ENCODE data around the gene LTB. TPM values are rescaled to one million over a fixed set of nuclear protein-coding genes. Genes with fewer than 3 reads are reported as not detected.

Gene LTB
- total and polyA plus RNA-seq, 2 of the 13 experiments (the other 11 are each of a cell fraction or from before 2014, with no cell fraction given), result 0.09 to 0.22 TPM

- H3K27me3 ChIP-seq (ENCODE audit: control insufficient read depth in 1 of 2, insufficient read depth in 2 of 2, low read length in 2 of 2), result no peaks in the 10 kb centered on the region
- H3K9me3 ChIP-seq (ENCODE audit: low read length), result no peaks in the 10 kb centered on the region
- no peak overlapping the region for H3K4me2 ChIP-seq (ENCODE audit: low read depth, low read length)
- DNase-seq (ENCODE audit: low spot score) (no peak), ATAC-seq (peak; percentile 59; the same call in 2 of the 3 replicates), FAIRE-seq (no peak)
- 87% methylated on average over 7 of the region's 7 CpGs for WGBS (ENCODE audit: low lambda C conversion rate)
- BruUV-seq (replicated peaks), result no TSS peak
- peaks cover 21 to 38% of the 10 kb centered on the region in 2 experiments; a peak in 4 of 5 replicates for H3K36me3 ChIP-seq (replicated peaks in 1 of 2; ENCODE audit: control insufficient read depth in 1 of 2, insufficient read depth in 2 of 2, low read length in 2 of 2)
- ChIA-PET POLR2A (no interaction called here), CTCF (ENCODE audit: low intra/inter-chr PET ratio, low total read pairs) (no interaction called here)
- no peak overlapping the region for H3K9ac ChIP-seq (ENCODE audit: insufficient read depth, low read depth, low read length)
- in situ Hi-C loops (cut with HindIII; ENCODE audit: extremely low pct_ligation_motif_present, low pct_unique_long_range_greater_than_20kb) (no loop called here), intact Hi-C loops (cut with micrococcal nuclease; ENCODE audit: unreplicated experiment) (no loop called here)
- H3K4me1 ChIP-seq (ENCODE audit: insufficient read depth, low read length), result no peaks in the 10 kb centered on the region
- no peak overlapping the region for H3K4me3 ChIP-seq (replicated peaks in 1 of 3; ENCODE audit: insufficient read depth in 1 of 3, low read depth in 2 of 3, low read length in 3 of 3)
- no peak overlapping the region for H3K27ac ChIP-seq (ENCODE audit: extremely low read length, insufficient read depth, low read length)
- no peaks in the 10 kb centered on the region for H4K20me1 ChIP-seq (ENCODE audit: insufficient read depth, low read length)
- H2AFZ ChIP-seq (ENCODE audit: low read length), result no peak overlapping the region
- no peaks in the 10 kb centered on the region for H3K79me2 ChIP-seq (ENCODE audit: insufficient read depth, low read length)
- TF ChIP-seq, protein P1, sequence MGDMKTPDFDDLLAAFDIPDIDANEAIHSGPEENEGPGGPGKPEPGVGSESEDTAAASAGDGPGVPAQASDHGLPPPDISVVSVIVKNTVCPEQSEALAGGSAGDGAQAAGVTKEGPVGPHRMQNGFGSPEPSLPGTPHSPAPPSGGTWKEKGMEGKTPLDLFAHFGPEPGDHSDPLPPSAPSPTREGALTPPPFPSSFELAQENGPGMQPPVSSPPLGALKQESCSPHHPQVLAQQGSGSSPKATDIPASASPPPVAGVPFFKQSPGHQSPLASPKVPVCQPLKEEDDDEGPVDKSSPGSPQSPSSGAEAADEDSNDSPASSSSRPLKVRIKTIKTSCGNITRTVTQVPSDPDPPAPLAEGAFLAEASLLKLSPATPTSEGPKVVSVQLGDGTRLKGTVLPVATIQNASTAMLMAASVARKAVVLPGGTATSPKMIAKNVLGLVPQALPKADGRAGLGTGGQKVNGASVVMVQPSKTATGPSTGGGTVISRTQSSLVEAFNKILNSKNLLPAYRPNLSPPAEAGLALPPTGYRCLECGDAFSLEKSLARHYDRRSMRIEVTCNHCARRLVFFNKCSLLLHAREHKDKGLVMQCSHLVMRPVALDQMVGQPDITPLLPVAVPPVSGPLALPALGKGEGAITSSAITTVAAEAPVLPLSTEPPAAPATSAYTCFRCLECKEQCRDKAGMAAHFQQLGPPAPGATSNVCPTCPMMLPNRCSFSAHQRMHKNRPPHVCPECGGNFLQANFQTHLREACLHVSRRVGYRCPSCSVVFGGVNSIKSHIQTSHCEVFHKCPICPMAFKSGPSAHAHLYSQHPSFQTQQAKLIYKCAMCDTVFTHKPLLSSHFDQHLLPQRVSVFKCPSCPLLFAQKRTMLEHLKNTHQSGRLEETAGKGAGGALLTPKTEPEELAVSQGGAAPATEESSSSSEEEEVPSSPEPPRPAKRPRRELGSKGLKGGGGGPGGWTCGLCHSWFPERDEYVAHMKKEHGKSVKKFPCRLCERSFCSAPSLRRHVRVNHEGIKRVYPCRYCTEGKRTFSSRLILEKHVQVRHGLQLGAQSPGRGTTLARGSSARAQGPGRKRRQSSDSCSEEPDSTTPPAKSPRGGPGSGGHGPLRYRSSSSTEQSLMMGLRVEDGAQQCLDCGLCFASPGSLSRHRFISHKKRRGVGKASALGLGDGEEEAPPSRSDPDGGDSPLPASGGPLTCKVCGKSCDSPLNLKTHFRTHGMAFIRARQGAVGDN (CRISPR knock-in tag; IDR thresholded peaks at IDR 0.05), result peak; percentile 37
- TF ChIP-seq ETV5 (CRISPR knock-in tag; IDR thresholded peaks at IDR 0.05; ENCODE audit: borderline replicate concordance) (peak; percentile 56; the same call in 1 of the 2 replicates), JUN (CRISPR knock-in tag; IDR thresholded peaks at IDR 0.05) (peak; percentile 67), ELF3 (CRISPR knock-in tag; IDR thresholded peaks at IDR 0.05) (0 out of 2 replicates have a peak, but pooled peaks have one; percentile 18), TERF1 (CRISPR knock-in tag; IDR thresholded peaks at IDR 0.05) (0 out of 2 replicates have a peak, but pooled peaks have one; percentile 36), PAXIP1 (CRISPR knock-in tag; conservative IDR thresholded peaks at IDR 0.05) (0 out of 2 replicates have a peak, but pooled peaks have one; percentile 14), FOSL2 (CRISPR knock-in tag; IDR thresholded peaks at IDR 0.05) (peak; percentile 90), BHLHE40 (IDR thresholded peaks at IDR 0.05; ENCODE audit: low read length) (no peak), ZNF30 (CRISPR knock-in tag; IDR thresholded peaks at IDR 0.05) (no peak), RBAK (CRISPR knock-in tag; IDR thresholded peaks at IDR 0.05) (no peak)
- TF ChIP-seq, protein P2, sequence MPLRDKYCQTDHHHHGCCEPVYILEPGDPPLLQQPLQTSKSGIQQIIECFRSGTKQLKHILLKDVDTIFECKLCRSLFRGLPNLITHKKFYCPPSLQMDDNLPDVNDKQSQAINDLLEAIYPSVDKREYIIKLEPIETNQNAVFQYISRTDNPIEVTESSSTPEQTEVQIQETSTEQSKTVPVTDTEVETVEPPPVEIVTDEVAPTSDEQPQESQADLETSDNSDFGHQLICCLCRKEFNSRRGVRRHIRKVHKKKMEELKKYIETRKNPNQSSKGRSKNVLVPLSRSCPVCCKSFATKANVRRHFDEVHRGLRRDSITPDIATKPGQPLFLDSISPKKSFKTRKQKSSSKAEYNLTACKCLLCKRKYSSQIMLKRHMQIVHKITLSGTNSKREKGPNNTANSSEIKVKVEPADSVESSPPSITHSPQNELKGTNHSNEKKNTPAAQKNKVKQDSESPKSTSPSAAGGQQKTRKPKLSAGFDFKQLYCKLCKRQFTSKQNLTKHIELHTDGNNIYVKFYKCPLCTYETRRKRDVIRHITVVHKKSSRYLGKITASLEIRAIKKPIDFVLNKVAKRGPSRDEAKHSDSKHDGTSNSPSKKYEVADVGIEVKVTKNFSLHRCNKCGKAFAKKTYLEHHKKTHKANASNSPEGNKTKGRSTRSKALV (CRISPR knock-in tag; IDR thresholded peaks at IDR 0.05), result no peak
Observed at GRCh38 chr6:31559958-31560696, 22.1 kb downstream of the LTB start.
